Measurements from ENCODE around the gene C11orf86. TPM values are rescaled to one million over a fixed set of nuclear protein-coding genes. Genes with fewer than 3 reads are reported as not detected.

The C11orf86 gene
- total and polyA plus RNA-seq, 2 experiments from 2014 or later, result 0.21 to 0.74 TPM

GRCh38 chr11:66970807-66971442, 4.2 kb upstream of the C11orf86 start:
- Mint-ChIP-seq H3K9me3 (no peaks in the 10 kb centered on the region; the same call in 2 of the 3 replicates), H3K27ac (no peak overlapping the region), H3K4me1 (peaks cover 7% of the 10 kb centered on the region; the same call in 2 of the 3 replicates), H3K27me3 (ENCODE audit: insufficient read depth, low read depth, poor library complexity) (peaks cover 17% of the 10 kb centered on the region), H3K4me3 (no peak overlapping the region), H3K36me3 (ENCODE audit: low read depth) (no peaks in the 10 kb centered on the region)
- DNase-seq (ENCODE audit: low spot score) (no peak), ATAC-seq (no peak)
- TF ChIP-seq POLR2AphosphoS5 (IDR thresholded peaks at IDR 0.05; ENCODE audit: low read depth), result no peak
- TF ChIP-seq REST (IDR thresholded peaks at IDR 0.05; ENCODE audit: unreplicated experiment), result no peak
- no peak for TF ChIP-seq JUNB (IDR thresholded peaks at IDR 0.05; ENCODE audit: unreplicated experiment)
- TF ChIP-seq STAT1 (IDR thresholded peaks at IDR 0.05; ENCODE audit: unreplicated experiment), result no peak
- no peak for TF ChIP-seq CREB1 (CRISPR knock-in tag; IDR thresholded peaks at IDR 0.05; ENCODE audit: low read depth)
- TF ChIP-seq EZH2 (IDR thresholded peaks at IDR 0.05; ENCODE audit: low read depth, unreplicated experiment), result no peak
- TF ChIP-seq CTCF (conservative IDR thresholded peaks at IDR 0.05; ENCODE audit: low read depth in 2 of 2), result no peak
- no peak for TF ChIP-seq ZNF462 (CRISPR knock-in tag; IDR thresholded peaks at IDR 0.05)
- no peak for TF ChIP-seq NANOG (IDR thresholded peaks at IDR 0.05; ENCODE audit: borderline replicate concordance)
- H4K20me1 ChIP-seq (replicated peaks; ENCODE audit: insufficient read depth), result no peaks in the 10 kb centered on the region
- H3K9me2 ChIP-seq (ENCODE audit: insufficient read depth), result no peaks in the 10 kb centered on the region
- H3K27ac ChIP-seq (ENCODE audit: low read depth), result no peak overlapping the region
- H3K36me3 ChIP-seq (ENCODE audit: insufficient read depth), result no peaks in the 10 kb centered on the region
- no peak overlapping the region for H2AFZ ChIP-seq
- H3K4me1 ChIP-seq (ENCODE audit: insufficient read depth), result peaks cover 11% of the 10 kb centered on the region; the same call in 1 of the 2 replicates
- H3K4me3 ChIP-seq, result no peak overlapping the region
- H3F3A ChIP-seq (replicated peaks; ENCODE audit: low read depth), result no peaks in the 10 kb centered on the region
- H3K4me2 ChIP-seq, result no peak overlapping the region
- H3K79me2 ChIP-seq (replicated peaks; ENCODE audit: insufficient read depth), result no peaks in the 10 kb centered on the region
- no peaks in the 10 kb centered on the region for H3K27me3 ChIP-seq (ENCODE audit: insufficient read depth)
